ENCODE results near the gene SMU1.

Gene SMU1

DNA sequence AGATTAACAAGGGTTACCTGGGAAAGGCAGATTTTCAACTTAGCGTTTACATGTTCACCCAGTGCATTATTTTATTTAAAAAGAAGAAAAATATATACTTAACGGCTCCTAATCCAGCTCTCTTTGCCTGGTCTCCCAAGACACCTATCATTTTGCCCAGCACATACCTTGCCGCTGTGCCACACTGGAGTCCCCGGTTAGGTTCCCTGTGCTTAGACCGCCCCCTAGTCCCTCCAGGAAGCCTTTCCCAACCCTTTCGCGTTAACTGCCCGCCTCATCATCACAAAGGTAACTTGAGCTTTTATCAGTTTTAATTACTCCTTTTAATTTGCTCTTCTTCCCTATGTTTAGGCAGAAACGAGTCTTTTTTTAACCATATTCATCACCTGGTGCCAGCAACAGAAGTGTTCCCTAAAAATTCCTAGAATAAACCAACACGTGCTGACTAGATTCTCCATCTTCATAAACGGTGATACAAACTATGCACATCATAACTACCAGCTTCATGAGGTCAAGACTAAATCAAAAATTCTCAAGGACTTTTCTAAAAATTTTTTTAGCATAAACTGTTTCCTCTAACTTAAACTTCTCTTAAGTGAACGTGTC is 31.7 kb downstream of the SMU1 start:
- no peak for DNase-seq (ENCODE audit: low spot score)

- DNase-seq (ENCODE audit: low spot score): peak; percentile 85
These were observed 32.3 kb downstream of the SMU1 start for GRCh38 chr9:33044162-33044673.

- DNase-seq (ENCODE audit: low spot score): no peak
These were observed 32.8 kb downstream of the SMU1 start for GRCh38 chr9:33043671-33044070.

DNA sequence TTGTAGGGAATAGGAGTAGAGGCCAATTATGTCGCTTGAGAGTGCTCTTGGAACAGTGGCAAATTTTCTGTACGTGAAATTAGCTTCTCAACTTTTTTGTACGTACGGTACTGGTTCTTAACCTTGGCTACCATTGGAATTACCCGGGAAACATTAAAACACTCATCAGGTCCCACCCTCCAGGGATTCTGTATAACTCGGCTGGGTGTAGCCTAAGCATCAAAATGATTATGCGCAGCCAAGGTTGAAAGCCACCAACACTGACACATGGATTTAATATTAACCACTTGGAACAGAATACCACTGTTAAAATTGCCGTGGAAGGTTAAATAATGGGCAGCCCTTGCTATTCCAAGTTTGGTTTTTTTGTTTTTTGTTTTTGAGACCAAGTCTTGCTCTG is 34.0 kb downstream of the SMU1 start:
- no peak for DNase-seq (ENCODE audit: low spot score)

- no peak for DNase-seq (ENCODE audit: low spot score)
These were observed 34.9 kb downstream of the SMU1 start for GRCh38 chr9:33041432-33042188.

DNA sequence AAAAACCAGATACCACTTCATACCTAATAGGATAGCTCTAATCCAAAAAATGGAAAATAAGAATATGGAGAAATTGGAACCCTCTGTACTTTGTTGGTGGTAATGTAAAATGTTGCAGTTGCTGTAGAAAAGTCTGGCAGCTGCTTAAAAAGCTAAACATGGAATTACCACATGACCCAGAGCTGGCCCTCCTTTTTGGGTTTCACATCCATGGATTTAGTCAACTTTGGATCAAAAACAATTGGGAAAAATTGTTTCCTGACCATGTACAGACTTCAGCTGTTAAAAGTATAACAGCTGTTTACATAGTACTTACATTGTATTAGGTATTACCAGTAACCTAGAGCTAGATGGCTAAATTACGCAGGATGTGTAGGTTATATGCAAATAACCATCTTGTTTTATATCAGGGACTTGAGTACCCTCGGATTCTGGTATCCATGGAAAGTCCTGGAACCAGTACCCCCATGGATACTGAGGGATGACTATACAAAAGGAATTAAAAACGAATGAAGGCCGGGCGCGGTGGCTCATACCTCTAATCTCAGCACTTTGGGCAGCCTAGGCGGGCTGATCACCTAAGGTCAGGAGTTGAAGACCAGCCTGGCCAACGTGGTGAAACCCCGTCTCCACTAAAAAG is 35.6 kb downstream of the SMU1 start:
- no peak for DNase-seq (ENCODE audit: low spot score)

DNA sequence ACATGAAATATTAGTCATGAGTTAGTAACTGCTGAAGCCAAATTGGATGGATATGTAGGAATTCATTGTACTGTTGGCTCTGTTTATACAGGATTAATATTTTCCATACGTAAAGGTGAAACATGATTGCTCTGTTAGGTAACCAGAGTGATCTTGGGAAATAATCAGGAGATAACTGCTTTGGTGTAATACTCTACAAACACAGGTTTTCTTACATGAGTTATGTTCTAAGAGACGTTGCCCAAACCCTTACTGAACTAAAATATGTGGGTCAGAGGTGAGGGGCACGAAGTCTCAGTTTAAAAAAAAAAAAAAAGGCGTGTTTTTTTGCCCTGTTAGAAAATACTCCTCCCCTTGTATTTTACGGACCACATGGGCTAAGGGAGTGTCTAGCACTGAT is 43.6 kb downstream of the SMU1 start:
- no peak for DNase-seq (ENCODE audit: low spot score)

GRCh38 chr9:33032292-33032691 is 44.2 kb downstream of the SMU1 start:
- no peak for DNase-seq (ENCODE audit: low spot score)

- no peak for DNase-seq (ENCODE audit: low spot score)
These were observed 46.2 kb downstream of the SMU1 start for GRCh38 chr9:33030285-33030684.

- no peak for DNase-seq (ENCODE audit: low spot score)
These were observed 47.2 kb downstream of the SMU1 start for GRCh38 chr9:33029231-33029786.

- DNase-seq (ENCODE audit: low spot score): peak; percentile 76
These were observed 50.7 kb downstream of the SMU1 start for GRCh38 chr9:33025572-33026342.

DNA sequence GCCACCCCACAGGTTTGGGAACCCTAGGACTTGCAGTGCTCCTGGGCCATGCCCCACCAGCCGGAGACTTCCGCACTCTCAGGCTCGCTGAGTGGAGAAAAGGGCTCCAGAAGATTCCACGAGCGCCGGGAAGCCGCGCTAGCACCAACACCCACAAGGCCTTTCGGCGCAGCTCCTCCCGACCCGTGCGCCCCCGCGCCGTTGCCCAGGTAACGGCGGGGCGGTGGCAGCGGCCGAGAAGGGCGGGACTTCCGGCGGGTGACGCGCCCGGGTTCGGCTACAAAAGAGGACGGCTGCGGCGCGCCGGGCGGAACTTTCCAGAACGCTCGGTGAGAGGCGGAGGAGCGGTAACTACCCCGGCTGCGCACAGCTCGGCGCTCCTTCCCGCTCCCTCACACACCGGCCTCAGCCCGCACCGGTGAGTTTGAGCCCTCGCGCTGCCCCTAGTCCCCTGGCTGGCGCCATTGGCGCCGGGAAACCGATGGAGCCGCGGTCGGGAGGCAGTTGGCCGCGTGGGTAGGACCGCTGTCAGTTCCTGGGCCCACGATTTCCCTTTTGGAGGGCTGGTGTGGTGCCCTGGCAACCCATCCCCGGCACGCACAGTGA is 51.4 kb downstream of the SMU1 start, which contains the start of gene DNAJA1:
Gene DNAJA1, plus strand, starts transcription at position 308 of the 606 bp plus-strand sequence. CDS start 1,212 bp downstream, outside the sequence.
- DNase-seq (ENCODE audit: low spot score): peak; percentile 94

DNA sequence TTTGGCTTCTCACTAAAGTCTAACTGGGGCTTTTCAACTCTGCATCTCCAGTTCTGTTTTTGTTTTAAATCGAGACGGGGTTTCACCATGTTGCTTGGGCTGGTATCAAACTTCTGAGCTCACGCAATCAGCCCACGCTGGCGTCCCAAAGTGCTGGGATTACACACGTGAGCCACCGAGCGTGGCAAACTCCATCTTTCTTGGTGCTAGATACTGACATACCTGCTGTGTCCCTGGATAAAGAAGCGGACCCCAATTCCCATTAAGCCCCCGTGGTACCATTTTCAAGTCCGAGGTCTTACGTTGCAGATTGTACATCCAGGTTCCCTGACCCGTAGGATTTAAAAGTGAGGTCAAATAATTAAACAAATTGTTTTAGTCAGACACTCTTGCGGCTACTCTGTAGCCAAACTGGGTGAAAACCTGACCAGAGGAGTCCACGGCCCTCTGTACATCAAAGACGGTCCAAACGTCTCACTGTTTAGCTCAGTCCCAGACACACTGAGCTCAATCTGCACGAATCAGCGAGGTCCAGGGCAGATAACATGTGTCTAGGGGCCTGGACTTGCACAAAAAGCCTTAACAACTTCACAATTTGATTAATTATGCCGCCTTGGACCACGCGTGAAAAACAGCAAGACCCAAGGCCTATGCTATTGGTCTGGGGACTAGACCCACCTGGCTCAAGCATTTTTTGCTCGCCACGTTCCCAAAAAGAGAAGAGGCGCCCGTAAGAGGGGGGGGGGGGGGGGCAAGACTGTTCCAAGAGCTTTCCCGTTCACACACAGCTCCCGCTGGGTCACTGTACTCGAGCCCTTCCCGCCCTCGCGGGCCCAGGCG is 52.1 kb downstream of the SMU1 start:
- DNase-seq (ENCODE audit: low spot score): no peak

DNA sequence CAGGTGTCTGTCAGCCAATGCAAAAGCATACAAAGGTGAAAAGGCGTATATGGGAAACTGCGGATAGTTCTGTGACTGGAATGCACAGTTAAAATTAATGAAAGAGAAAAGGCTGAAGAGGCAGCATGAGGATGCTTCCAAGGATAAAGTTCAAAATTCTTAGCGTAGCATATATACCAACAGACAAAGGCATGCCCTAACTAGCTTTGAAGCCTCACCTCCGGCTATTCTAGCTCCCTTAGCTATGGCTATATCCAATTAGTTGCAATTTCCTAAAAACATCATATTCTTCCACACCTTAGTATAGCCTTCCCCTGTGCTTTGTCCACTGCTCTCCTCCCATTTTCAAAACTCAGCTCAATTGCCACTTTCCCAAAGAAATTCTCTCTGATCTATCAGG is 52.8 kb downstream of the SMU1 start:
- DNase-seq (ENCODE audit: low spot score): no peak

GRCh38 chr9:33022755-33023154 is 53.7 kb downstream of the SMU1 start:
- DNase-seq (ENCODE audit: low spot score): no peak

DNA sequence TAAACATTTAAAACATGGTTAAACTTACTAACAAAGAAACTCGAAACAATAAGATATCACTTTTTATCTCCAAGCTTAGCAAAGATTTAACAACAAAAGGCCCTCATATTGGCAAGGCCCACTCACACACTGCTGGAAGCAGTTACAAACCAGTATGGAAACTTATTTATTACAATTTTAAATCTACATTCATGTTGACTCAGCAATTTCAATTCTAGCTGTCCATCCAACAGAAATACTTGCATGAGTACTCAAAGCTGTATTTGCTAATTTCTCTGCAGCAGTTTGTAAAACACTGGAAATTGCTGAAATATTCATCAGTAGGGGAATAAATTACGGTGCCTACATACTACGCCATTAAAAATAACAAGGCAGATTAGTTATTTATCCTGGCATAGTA is 54.2 kb downstream of the SMU1 start:
- no peak for DNase-seq (ENCODE audit: low spot score)

- DNase-seq (ENCODE audit: low spot score): no peak
These were observed 56.7 kb downstream of the SMU1 start for GRCh38 chr9:33019797-33020196.

GRCh38 chr9:33017283-33018041 is 59.0 kb downstream of the SMU1 start:
- DNase-seq (ENCODE audit: low spot score): no peak

- no peak for DNase-seq (ENCODE audit: low spot score)
These were observed 61.8 kb downstream of the SMU1 start for GRCh38 chr9:33014665-33015014.
